Neutrophil (primary cell): ENCODE data around the gene MEAK7.

Experiments
- H3K27ac ChIP-seq: fragments of 200-600 bp; sonication (generic); 2 replicates; pipeline ENCODE4 v1.5.1; 2016; ENCODE audit warnings: mild to moderate bottlenecking, moderate library complexity
- H3K27me3 ChIP-seq: fragments of 200-600 bp; sonication (generic); 2 replicates; pipeline ENCODE4 v1.6.0; 2016; ENCODE audit warnings: mild to moderate bottlenecking
- H3K36me3 ChIP-seq: fragments of 200-600 bp; sonication (generic); 2 replicates; pipeline ENCODE4 v1.5.1; 2017
- H3K4me1 ChIP-seq, 2 experiments: fragments of 200-600 bp in 1 of 2; sonication (generic) in 1 of 2; 1 replicate in 1 of 2; 2 replicates in 1 of 2; pipeline versions ENCODE4 v1.5.1 to v1.6.1; 2013 to 2016; ENCODE audit warnings: low read depth in 1 of 2, low read length in 1 of 2, mild to moderate bottlenecking in 1 of 2, moderate library complexity in 1 of 2; ENCODE audit not compliant: control insufficient read depth in 1 of 2, insufficient read depth in 1 of 2
- H3K4me3 ChIP-seq, 2 experiments: fragments of 200-600 bp in 1 of 2; sonication (generic) in 1 of 2; 1 replicate in 1 of 2; 2 replicates in 1 of 2; pipeline ENCODE4 v1.5.1; 2013 to 2016; ENCODE audit warnings: low read depth in 1 of 2, low read length in 1 of 2, mild to moderate bottlenecking in 1 of 2, moderate library complexity in 1 of 2
- H3K9me3 ChIP-seq: fragments of 200-600 bp; sonication (generic); 2 replicates; pipeline ENCODE4 v1.5.1; 2016
- TF ChIP-seq, protein P1 (sequence below): fragments of 200-600 bp; sonication (generic); IDR thresholded peaks from 2 replicates; pipeline ENCODE4 v1.5.1; 2016; ENCODE audit warnings: antibody characterized with exemption

Gene MEAK7

DNA sequence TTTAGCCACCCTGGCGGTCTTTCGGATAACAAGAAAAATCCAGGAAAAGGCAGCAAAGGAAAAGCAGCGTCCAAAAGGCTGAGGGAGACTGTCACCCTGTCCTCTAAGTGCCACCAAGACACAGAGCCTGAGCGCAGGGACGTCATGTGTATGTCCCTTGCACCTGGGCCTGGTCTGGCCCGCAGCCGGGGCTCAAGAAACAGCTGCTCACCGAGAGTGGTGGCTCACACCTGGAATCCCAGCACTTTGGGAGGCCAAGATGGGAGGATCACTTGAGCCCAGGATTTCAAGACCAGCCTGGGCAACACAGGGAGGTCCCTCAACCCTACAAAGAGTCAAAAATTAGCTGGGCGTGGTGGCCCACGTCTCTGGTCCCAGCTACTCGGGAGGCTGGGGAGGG lies 9.2 kb upstream of the MEAK7 start:
- H3K27ac ChIP-seq = peak overlapping the region; percentile 86
- no peaks in the 10 kb centered on the region for H3K27me3 ChIP-seq
- no peaks in the 10 kb centered on the region for H3K9me3 ChIP-seq
- H3K4me3 ChIP-seq = no peak overlapping the region
- TF ChIP-seq, protein P1, sequence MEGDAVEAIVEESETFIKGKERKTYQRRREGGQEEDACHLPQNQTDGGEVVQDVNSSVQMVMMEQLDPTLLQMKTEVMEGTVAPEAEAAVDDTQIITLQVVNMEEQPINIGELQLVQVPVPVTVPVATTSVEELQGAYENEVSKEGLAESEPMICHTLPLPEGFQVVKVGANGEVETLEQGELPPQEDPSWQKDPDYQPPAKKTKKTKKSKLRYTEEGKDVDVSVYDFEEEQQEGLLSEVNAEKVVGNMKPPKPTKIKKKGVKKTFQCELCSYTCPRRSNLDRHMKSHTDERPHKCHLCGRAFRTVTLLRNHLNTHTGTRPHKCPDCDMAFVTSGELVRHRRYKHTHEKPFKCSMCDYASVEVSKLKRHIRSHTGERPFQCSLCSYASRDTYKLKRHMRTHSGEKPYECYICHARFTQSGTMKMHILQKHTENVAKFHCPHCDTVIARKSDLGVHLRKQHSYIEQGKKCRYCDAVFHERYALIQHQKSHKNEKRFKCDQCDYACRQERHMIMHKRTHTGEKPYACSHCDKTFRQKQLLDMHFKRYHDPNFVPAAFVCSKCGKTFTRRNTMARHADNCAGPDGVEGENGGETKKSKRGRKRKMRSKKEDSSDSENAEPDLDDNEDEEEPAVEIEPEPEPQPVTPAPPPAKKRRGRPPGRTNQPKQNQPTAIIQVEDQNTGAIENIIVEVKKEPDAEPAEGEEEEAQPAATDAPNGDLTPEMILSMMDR = no peak
- H3K4me1 ChIP-seq = peaks cover 48% of the 10 kb centered on the region in 2 experiments
- H3K36me3 ChIP-seq = no peaks in the 10 kb centered on the region

DNA sequence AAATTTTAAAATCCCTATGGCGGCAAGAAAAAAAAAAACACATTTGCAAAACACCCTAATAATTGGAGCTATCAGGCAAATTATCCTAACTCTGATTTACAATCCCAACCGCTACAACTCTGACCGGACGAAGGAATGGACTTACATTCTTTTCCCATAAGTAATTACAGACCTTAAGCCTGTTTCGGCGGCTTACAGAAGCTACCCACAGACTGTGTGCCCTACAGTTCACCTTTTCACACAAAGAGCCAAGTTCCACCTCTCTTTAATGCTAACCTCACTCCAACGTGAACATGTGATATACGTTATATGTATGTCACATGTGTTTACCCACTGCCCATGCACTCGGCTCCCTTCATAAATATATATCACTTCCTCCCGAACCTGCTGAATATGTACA lies 8.7 kb upstream of the MEAK7 start:
- Histone ChIP-seq H3K4me3 (no peak overlapping the region), H3K9me3 (no peaks in the 10 kb centered on the region), H3K4me1 (peaks cover 48% of the 10 kb centered on the region in 2 experiments), H3K27ac (peak overlapping the region; percentile 86), H3K36me3 (no peaks in the 10 kb centered on the region), H3K27me3 (no peaks in the 10 kb centered on the region)
- TF ChIP-seq, protein P1 = no peak

DNA sequence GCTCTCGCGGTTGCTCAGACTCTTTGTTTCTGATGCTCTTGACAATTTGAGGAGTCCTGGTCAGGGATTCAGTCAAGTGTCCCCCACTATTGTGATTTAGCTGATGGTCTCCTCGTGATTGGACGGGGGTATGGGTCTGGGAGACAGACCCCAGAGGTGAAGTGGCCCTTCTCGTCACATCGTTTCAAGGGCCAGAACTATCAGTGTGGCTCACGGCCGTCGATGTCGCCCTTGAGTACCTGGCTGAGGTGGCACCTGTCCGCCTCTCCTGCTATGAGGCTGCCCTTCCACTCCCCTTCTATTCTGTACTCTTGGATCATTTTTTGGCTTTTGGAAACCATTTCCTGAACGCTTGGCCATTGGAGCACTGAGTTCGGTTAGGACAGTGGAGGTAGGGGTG lies 7.4 kb upstream of the MEAK7 start:
- TF ChIP-seq, protein P1 = no peak
- peak overlapping the region; percentile 23 for H3K27ac ChIP-seq
- no peak overlapping the region for H3K4me3 ChIP-seq
- H3K36me3 ChIP-seq = no peaks in the 10 kb centered on the region
- peaks cover 48 to 59% of the 10 kb centered on the region in 2 experiments for H3K4me1 ChIP-seq
- H3K9me3 ChIP-seq = no peaks in the 10 kb centered on the region
- H3K27me3 ChIP-seq = no peaks in the 10 kb centered on the region

DNA sequence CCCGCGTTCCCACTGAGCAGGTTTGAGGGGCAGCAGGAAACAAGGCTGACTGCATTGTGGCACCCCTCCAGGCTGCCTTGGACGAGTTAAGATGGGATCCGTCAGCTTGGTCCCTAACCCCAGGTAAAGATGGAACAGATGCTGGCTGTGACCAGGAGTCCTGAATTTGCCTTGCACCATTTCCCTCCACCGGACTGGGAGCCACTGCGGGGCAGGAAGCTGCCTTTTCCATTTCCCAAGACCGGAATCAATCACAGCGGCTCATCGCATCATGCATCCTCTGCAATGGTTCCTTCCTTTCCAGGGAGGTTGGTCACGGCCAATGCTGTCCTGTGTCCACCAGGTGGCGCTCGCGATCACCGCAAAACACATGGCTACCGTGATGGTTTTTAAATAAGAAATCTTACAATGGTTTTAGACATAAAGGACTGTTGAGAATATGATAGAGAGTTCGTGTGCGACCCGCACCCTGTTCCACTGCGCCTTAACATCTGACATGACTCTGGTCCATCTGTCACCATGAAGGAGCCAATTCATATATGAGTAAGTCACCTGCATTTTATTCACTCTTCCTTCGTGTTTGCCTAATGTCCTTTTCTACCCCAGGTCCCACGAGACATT lies 6.8 kb upstream of the MEAK7 start:
- peaks cover 51 to 64% of the 10 kb centered on the region in 2 experiments for H3K4me1 ChIP-seq
- no peaks in the 10 kb centered on the region for H3K36me3 ChIP-seq
- TF ChIP-seq, protein P1 = peak; percentile 98
- no peaks in the 10 kb centered on the region for H3K27me3 ChIP-seq
- peak overlapping the region; percentile 23 for H3K27ac ChIP-seq
- no peak overlapping the region for H3K4me3 ChIP-seq
- no peaks in the 10 kb centered on the region for H3K9me3 ChIP-seq

DNA sequence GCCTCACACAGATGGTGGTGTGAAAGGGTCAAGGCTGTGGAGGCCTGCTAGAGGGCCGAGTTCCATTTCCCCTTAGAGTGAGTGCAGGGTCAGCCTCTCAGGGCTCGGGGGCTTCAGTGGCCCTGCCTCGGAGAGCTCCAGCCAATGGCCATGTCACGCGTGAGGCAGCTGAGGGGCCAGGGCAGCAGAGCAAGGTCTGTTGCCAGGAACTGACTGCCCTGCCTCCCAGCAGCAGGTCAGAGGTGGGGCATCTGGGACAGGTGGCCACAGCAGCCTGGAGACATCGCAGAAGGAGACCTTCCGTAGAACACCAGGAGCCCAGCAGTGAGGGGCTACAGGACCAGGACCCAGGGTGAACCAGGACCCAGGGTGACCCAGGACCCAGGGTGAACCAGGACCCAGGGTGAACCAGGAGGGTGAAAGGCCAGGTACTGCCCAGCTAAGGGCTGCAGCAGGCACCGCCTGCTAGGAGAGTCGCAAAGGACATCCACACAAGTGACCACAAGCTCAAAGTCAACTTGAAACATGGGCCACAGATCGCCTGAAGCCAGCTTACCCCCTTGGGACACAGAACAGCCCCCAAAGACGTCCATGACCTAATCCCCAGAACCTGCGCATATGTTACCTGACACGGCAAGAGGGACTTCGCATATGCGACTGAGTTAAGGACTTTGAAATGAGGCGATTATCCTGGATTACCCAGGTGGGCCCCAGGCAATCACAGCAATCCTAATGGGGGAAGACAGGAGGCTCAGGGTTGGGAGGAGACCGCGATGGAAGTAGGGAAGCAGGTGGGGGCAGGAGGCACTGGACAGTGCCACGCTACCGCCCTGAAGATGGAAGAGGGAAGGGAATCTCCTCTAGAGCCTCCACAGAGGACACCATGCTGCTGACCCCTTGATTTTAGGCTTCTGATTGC lies 4.8 kb upstream of the MEAK7 start:
- Histone ChIP-seq H3K27ac (no peak overlapping the region), H3K27me3 (no peaks in the 10 kb centered on the region), H3K36me3 (no peaks in the 10 kb centered on the region), H3K4me1 (peaks cover 49 to 60% of the 10 kb centered on the region in 2 experiments), H3K9me3 (no peaks in the 10 kb centered on the region), H3K4me3 (no peak overlapping the region)
- TF ChIP-seq, protein P1 = no peak
